IPS-15b (cell line): ENCODE results near the gene SUFU.

Experiments
- H3K27me3 ChIP-seq: one replicate; pipeline ENCODE4 v1.6.1; 2013; ENCODE audit warnings: low read length; ENCODE audit not compliant: control insufficient read depth, insufficient read depth
- H3K36me3 ChIP-seq: one replicate; pipeline ENCODE4 v1.6.1; 2013; ENCODE audit warnings: low read length; ENCODE audit not compliant: control insufficient read depth, insufficient read depth
- H3K4me1 ChIP-seq: one replicate; pipeline ENCODE4 v1.6.1; 2013; ENCODE audit warnings: mild to moderate bottlenecking, low read length; ENCODE audit not compliant: control insufficient read depth, insufficient read depth
- H3K4me3 ChIP-seq: one replicate; pipeline ENCODE4 v1.5.1; 2013; ENCODE audit warnings: low read depth, low read length
- H3K9ac ChIP-seq: one replicate; pipeline ENCODE4 v1.6.1; 2013; ENCODE audit warnings: low read depth, mild to moderate bottlenecking, low read length
- H3K9me3 ChIP-seq: one replicate; pipeline ENCODE4 v1.6.1; 2013; ENCODE audit warnings: mild to moderate bottlenecking, low read length; ENCODE audit not compliant: control insufficient read depth, insufficient read depth

SUFU gene

DNA sequence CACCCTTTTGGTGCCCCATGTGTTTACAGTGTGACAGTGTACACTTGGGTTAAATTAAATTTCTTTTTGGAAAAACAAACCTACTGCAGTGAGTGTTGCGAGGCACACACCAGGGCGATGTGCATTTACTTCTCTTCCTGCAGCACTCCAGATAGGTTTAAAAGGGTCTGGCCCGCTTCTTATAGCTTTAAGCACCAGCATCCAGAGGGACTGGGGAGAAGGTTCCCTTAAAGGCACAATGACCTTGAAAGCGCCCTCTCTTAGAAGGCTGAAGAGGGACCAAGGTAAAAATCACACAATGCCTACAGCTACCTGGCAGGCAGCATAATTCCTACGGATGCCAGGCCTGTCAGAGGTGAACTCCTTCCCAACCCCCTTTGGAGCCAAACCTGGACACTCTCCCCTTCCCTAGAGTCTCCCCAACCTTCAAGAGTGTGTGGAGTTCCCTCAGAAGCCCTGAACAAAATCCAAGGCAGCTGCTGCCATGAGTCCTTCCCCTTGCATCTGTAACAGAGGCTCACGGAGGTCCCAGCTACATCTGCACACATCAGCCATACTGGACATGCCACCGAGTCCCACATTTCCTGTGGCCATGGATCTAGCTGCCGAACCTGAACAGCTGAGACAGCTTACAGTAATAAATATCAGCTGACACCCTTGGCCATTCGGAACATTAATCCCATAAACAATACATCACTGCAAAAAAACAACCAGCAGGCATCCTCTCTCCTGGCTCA lies 173.7 kb downstream of the SUFU start:
- Histone ChIP-seq H3K36me3 (peaks cover 2% of the 10 kb centered on the region), H3K27me3 (no peaks in the 10 kb centered on the region), H3K9ac (no peak overlapping the region), H3K4me3 (no peak overlapping the region), H3K9me3 (no peaks in the 10 kb centered on the region), H3K4me1 (peaks cover 33% of the 10 kb centered on the region)

GRCh38 chr10:102678068-102678400 lies 174.3 kb downstream of the SUFU start:
- Histone ChIP-seq H3K36me3 (peaks cover 2% of the 10 kb centered on the region), H3K4me1 (peaks cover 33% of the 10 kb centered on the region), H3K9ac (no peak overlapping the region), H3K9me3 (no peaks in the 10 kb centered on the region), H3K27me3 (no peaks in the 10 kb centered on the region), H3K4me3 (no peak overlapping the region)

GRCh38 chr10:102678842-102679289 lies 175.1 kb downstream of the SUFU start:
- Histone ChIP-seq H3K27me3 (no peaks in the 10 kb centered on the region), H3K4me1 (peaks cover 33% of the 10 kb centered on the region), H3K9me3 (no peaks in the 10 kb centered on the region), H3K36me3 (peaks cover 2% of the 10 kb centered on the region), H3K4me3 (no peak overlapping the region), H3K9ac (no peak overlapping the region)

GRCh38 chr10:102679596-102679995 lies 175.8 kb downstream of the SUFU start:
- no peaks in the 10 kb centered on the region for H3K9me3 ChIP-seq
- H3K27me3 ChIP-seq: no peaks in the 10 kb centered on the region
- H3K4me1 ChIP-seq: peaks cover 31% of the 10 kb centered on the region
- H3K36me3 ChIP-seq: peaks cover 2% of the 10 kb centered on the region
- no peak overlapping the region for H3K4me3 ChIP-seq
- H3K9ac ChIP-seq: no peak overlapping the region

DNA sequence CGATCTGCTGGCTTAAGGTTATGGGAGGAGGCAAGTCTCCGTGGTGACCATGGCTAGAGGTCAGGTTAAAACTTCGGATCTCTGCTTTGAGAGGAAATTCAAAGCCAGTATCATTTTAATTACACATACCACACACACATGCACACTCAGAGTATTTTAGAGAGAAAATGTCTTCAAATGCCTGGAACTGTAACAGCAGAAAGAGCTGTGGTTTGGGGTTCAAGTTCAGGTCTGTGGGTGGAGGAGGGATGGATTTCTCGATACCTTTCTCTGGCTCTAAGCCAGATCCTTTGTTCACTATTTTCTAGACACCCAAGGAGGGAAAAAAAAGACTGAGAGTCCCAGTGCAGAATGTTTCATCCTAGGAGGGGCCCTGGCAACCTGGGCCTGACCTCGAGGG lies 177.9 kb downstream of the SUFU start:
- H3K9me3 ChIP-seq: no peaks in the 10 kb centered on the region
- no peak overlapping the region for H3K9ac ChIP-seq
- H3K27me3 ChIP-seq: no peaks in the 10 kb centered on the region
- H3K4me3 ChIP-seq: no peak overlapping the region
- peaks cover 2% of the 10 kb centered on the region for H3K36me3 ChIP-seq
- peaks cover 20% of the 10 kb centered on the region for H3K4me1 ChIP-seq

GRCh38 chr10:102682416-102682815 lies 178.6 kb downstream of the SUFU start:
- Histone ChIP-seq H3K9me3 (no peaks in the 10 kb centered on the region), H3K36me3 (peaks cover 2% of the 10 kb centered on the region), H3K27me3 (no peaks in the 10 kb centered on the region), H3K4me3 (no peak overlapping the region), H3K4me1 (peaks cover 12% of the 10 kb centered on the region), H3K9ac (no peak overlapping the region)

GRCh38 chr10:102682981-102683380 lies 179.2 kb downstream of the SUFU start:
- H3K9ac ChIP-seq: no peak overlapping the region
- H3K27me3 ChIP-seq: no peaks in the 10 kb centered on the region
- peaks cover 2% of the 10 kb centered on the region for H3K36me3 ChIP-seq
- peaks cover 7% of the 10 kb centered on the region for H3K4me1 ChIP-seq
- H3K9me3 ChIP-seq: no peaks in the 10 kb centered on the region
- H3K4me3 ChIP-seq: no peak overlapping the region
